ENCODE measurements around the gene KIF26B.

DNA sequence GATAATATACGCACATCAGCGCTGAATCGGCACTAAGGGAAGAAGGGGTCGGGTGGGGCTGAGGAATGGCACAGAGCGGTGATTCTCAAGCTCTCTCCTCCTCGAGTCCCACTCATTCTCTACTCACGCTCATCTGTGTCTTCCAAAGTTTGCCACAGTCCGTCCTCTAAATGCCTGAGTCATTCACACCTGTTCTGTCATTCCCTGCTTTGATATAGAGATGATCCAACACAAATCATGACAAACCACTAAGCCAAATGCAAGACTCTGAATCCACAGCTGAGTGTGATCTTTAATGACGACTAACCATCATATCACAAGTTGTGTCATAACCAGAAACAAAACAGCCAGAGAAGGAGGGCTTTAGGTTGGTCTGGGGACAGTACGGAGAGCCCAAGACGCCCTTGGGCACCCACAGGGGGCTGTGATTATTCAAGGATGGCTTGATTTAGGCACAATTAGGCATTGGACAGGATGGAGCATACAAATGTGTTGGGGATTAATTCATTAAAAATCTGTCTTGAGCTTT, 501.5 kb downstream of the KIF26B start:
- TF ChIP-seq SUZ12 (IDR thresholded peaks at IDR 0.05; ENCODE audit: extremely low read depth, insufficient read depth, insufficient read length) (no peak), YY1 (IDR thresholded peaks at IDR 0.05; ENCODE audit: insufficient read depth, insufficient read length) (no peak), ZNF274 (IDR thresholded peaks at IDR 0.05; ENCODE audit: low read depth, low read length) (no peak)

Data from NT2/D1 (cell line).